ENCODE measurements around the gene HOXD4.
A peak's percentile ranks its signal among the peaks of the same experiment; 100 is the strongest.

HOXD4 gene

GRCh38 chr2:176111309-176111663 lies 40.1 kb upstream of the HOXD4 start:
- POLR2A ChIA-PET, result interaction anchor here (0.8 kb wide), 1 partner anchor 75 kb away, joined by 3 read pairs; no protein-coding TSS in a partner anchor
- H3K4me3 ChIP-seq (ENCODE audit: low read depth, low read length), result no peak overlapping the region

GRCh38 chr2:176111846-176112374 lies 39.4 kb upstream of the HOXD4 start:
- H3K36me3 ChIP-seq (ENCODE audit: control insufficient read depth in 2 of 2, insufficient read depth in 1 of 2, low read length in 2 of 2), result peaks cover 21 to 82% of the 10 kb centered on the region in 2 experiments
- POLR2A ChIA-PET, result no interaction called here
- TF ChIP-seq ZNF362 (tag by site-specific recombination; IDR thresholded peaks at IDR 0.05), result no peak
- no peaks in the 10 kb centered on the region for H3K9me3 ChIP-seq (ENCODE audit: control insufficient read depth, insufficient read depth, low read depth, low read length)
- CTCF ChIA-PET, result interaction anchor here (0.6 to 2.7 kb wide), 6 partner anchors 8 to 1031 kb away, joined by 3 to 13 read pairs (median 4); partner anchors contain the start of gene HOXD9
- no peak overlapping the region for H3K27ac ChIP-seq (ENCODE audit: extremely low read depth, low read depth, low read length)
- H3K4me3 ChIP-seq (ENCODE audit: low read depth, low read length), result no peak overlapping the region
- 0 out of 2 replicates have a peak, but pooled peaks cover 2% of the 10 kb centered on the region for H3K4me1 ChIP-seq (ENCODE audit: control insufficient read depth, insufficient read depth, low read length)

More at GRCh38 chr2:176111309-176111663, 40.1 kb upstream of the HOXD4 start:
- 0 out of 2 replicates have a peak, but pooled peaks cover 2% of the 10 kb centered on the region for H3K4me1 ChIP-seq (ENCODE audit: control insufficient read depth, insufficient read depth, low read length)
- H3K27ac ChIP-seq (ENCODE audit: extremely low read depth, low read depth, low read length), result no peak overlapping the region
- peaks cover 21 to 76% of the 10 kb centered on the region in 2 experiments for H3K36me3 ChIP-seq (ENCODE audit: control insufficient read depth in 2 of 2, insufficient read depth in 1 of 2, low read length in 2 of 2)
- CTCF ChIA-PET, result interaction anchor here (0.6 to 2.7 kb wide), 11 partner anchors 9 to 1037 kb away, joined by 3 to 19 read pairs (median 4); partner anchors contain the start of gene HOXD9
- H3K9me3 ChIP-seq (ENCODE audit: control insufficient read depth, insufficient read depth, low read depth, low read length), result no peaks in the 10 kb centered on the region
- no peak for TF ChIP-seq ZFP3 (tag by site-specific recombination; IDR thresholded peaks at IDR 0.05; ENCODE audit: low read depth)
- peak; percentile 76 for TF ChIP-seq CTCF (tag by site-specific recombination; IDR thresholded peaks at IDR 0.05)

GRCh38 chr2:176112375-176113302 lies 38.7 kb upstream of the HOXD4 start:
- CTCF ChIA-PET, result interaction anchor here (0.6 to 2.7 kb wide), 5 partner anchors 14 to 1570 kb away, joined by 3 to 13 read pairs (median 3); no protein-coding TSS in a partner anchor
- Histone ChIP-seq H3K4me3 (ENCODE audit: low read depth, low read length) (no peak overlapping the region), H3K9me3 (ENCODE audit: control insufficient read depth, insufficient read depth, low read depth, low read length) (no peaks in the 10 kb centered on the region), H3K4me1 (ENCODE audit: control insufficient read depth, insufficient read depth, low read length) (0 out of 2 replicates have a peak, but pooled peaks cover 2% of the 10 kb centered on the region), H3K27ac (ENCODE audit: extremely low read depth, low read depth, low read length) (no peak overlapping the region), H3K36me3 (ENCODE audit: control insufficient read depth in 2 of 2, insufficient read depth in 1 of 2, low read length in 2 of 2) (peaks cover 21 to 89% of the 10 kb centered on the region in 2 experiments)
- no peak for TF ChIP-seq RBAK (tag by site-specific recombination; IDR thresholded peaks at IDR 0.05)
- TF ChIP-seq KLF7 (tag by site-specific recombination; IDR thresholded peaks at IDR 0.05; ENCODE audit: borderline replicate concordance), result no peak
- TF ChIP-seq SP7 (tag by site-specific recombination; IDR thresholded peaks at IDR 0.05), result no peak
- TF ChIP-seq ZNF121 (tag by site-specific recombination; IDR thresholded peaks at IDR 0.05), result no peak
- no peak for TF ChIP-seq ZNF148 (tag by site-specific recombination; IDR thresholded peaks at IDR 0.05; ENCODE audit: borderline replicate concordance)
- no peak for TF ChIP-seq SCRT1 (tag by site-specific recombination; IDR thresholded peaks at IDR 0.05; ENCODE audit: borderline replicate concordance)
- POLR2A ChIA-PET, result interaction anchor here (1.7 kb wide), 1 partner anchor 9 kb away, joined by 6 read pairs; no protein-coding TSS in a partner anchor
